Neutrophil (primary cell): ENCODE measurements around the gene CLIP4.

ENCODE experiments used
- H3K27ac ChIP-seq: fragments of 200-600 bp; sonication (generic); 2 replicates; pipeline ENCODE4 v1.5.1; 2016; ENCODE audit warnings: mild to moderate bottlenecking, moderate library complexity
- H3K27me3 ChIP-seq: fragments of 200-600 bp; sonication (generic); 2 replicates; pipeline ENCODE4 v1.6.0; 2016; ENCODE audit warnings: mild to moderate bottlenecking
- H3K36me3 ChIP-seq: fragments of 200-600 bp; sonication (generic); 2 replicates; pipeline ENCODE4 v1.5.1; 2017
- H3K4me1 ChIP-seq, 2 experiments: fragments of 200-600 bp in 1 of 2; sonication (generic) in 1 of 2; 1 replicate in 1 of 2; 2 replicates in 1 of 2; pipeline versions ENCODE4 v1.5.1 to v1.6.1; 2013 to 2016; ENCODE audit warnings: low read depth in 1 of 2, low read length in 1 of 2, mild to moderate bottlenecking in 1 of 2, moderate library complexity in 1 of 2; ENCODE audit not compliant: control insufficient read depth in 1 of 2, insufficient read depth in 1 of 2
- H3K4me3 ChIP-seq, 2 experiments: fragments of 200-600 bp in 1 of 2; sonication (generic) in 1 of 2; 1 replicate in 1 of 2; 2 replicates in 1 of 2; pipeline ENCODE4 v1.5.1; 2013 to 2016; ENCODE audit warnings: low read depth in 1 of 2, low read length in 1 of 2, mild to moderate bottlenecking in 1 of 2, moderate library complexity in 1 of 2
- H3K9me3 ChIP-seq: fragments of 200-600 bp; sonication (generic); 2 replicates; pipeline ENCODE4 v1.5.1; 2016
- CTCF ChIP-seq: fragments of 200-600 bp; sonication (generic); IDR thresholded peaks from 2 replicates; pipeline ENCODE4 v1.5.1; 2016; ENCODE audit warnings: antibody characterized with exemption

CLIP4 gene

GRCh38 chr2:29215739-29216608 is 100.8 kb downstream of the CLIP4 start:
- Histone ChIP-seq H3K9me3 (no peaks in the 10 kb centered on the region), H3K36me3 (no peaks in the 10 kb centered on the region), H3K4me1 (no peaks in the 10 kb centered on the region), H3K27me3 (peaks cover 25% of the 10 kb centered on the region), H3K27ac (no peak overlapping the region), H3K4me3 (no peak overlapping the region)
- no peak for TF ChIP-seq CTCF

- TF ChIP-seq CTCF = no peak
- Histone ChIP-seq H3K9me3 (no peaks in the 10 kb centered on the region), H3K36me3 (no peaks in the 10 kb centered on the region), H3K4me3 (no peak overlapping the region), H3K27me3 (peaks cover 25% of the 10 kb centered on the region), H3K4me1 (no peaks in the 10 kb centered on the region), H3K27ac (no peak overlapping the region)
Observed at GRCh38 chr2:29216609-29216909, 101.3 kb downstream of the CLIP4 start.

GRCh38 chr2:29218071-29218470 is 102.9 kb downstream of the CLIP4 start:
- Histone ChIP-seq H3K9me3 (no peaks in the 10 kb centered on the region), H3K4me3 (no peak overlapping the region), H3K4me1 (no peaks in the 10 kb centered on the region), H3K36me3 (no peaks in the 10 kb centered on the region), H3K27me3 (peaks cover 30% of the 10 kb centered on the region), H3K27ac (no peak overlapping the region)
- TF ChIP-seq CTCF = no peak

GRCh38 chr2:29218550-29219125 is 103.4 kb downstream of the CLIP4 start:
- Histone ChIP-seq H3K4me3 (no peak overlapping the region), H3K9me3 (no peaks in the 10 kb centered on the region), H3K36me3 (no peaks in the 10 kb centered on the region), H3K4me1 (no peaks in the 10 kb centered on the region), H3K27ac (no peak overlapping the region), H3K27me3 (peaks cover 28% of the 10 kb centered on the region)
- TF ChIP-seq CTCF = no peak

GRCh38 chr2:29219374-29219773 is 104.2 kb downstream of the CLIP4 start:
- Histone ChIP-seq H3K27ac (no peak overlapping the region), H3K36me3 (no peaks in the 10 kb centered on the region), H3K27me3 (peaks cover 28% of the 10 kb centered on the region), H3K4me1 (no peaks in the 10 kb centered on the region), H3K9me3 (no peaks in the 10 kb centered on the region), H3K4me3 (no peak overlapping the region)
- no peak for TF ChIP-seq CTCF
